ENCODE measurements around the gene WSB1. TPM values are rescaled to one million over a fixed set of nuclear protein-coding genes. Genes with fewer than 3 reads are reported as not detected.
"Not testable (repeated sequence)": the region's sequence is repeated elsewhere in the genome, so short reads cannot be mapped to it uniquely, and the experiment has no call there.

WSB1 gene
- polyA plus RNA-seq, 1 experiment: 163 TPM

DNA sequence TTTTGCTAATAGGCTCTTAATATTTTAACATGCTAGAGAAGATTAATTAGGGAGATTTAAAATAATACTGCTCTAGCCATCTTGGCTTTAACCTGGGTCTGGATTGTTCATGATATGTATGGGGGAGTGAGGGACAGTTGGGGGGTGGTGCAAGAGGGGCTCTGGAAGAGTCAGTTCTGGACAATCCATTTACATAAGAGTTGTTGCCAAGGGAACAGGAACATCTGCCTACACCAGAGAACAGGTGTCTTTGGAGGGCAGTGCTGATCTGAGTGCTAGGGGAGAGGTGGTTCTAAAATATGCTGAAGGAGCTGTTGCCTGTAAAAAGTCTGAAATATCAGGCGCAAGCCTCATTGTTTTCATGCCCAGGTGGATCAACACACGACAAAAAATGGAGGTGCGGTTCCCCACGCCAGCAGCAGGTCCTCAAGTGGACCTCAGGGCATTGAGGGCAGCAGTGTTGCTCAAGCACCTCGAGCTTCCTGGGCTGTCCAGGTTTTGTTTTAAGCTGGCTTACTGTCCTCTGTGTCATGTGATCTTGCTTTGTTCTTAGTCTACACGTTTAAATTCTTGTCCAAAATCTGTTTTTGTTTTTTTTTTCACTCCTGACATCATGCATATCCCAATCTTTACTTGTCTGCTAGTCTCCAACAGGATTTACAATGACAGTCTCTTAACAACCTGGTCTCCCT is 25.4 kb upstream of the WSB1 start:
- Histone ChIP-seq H3K27me3 (ENCODE audit: control insufficient read depth, insufficient read depth, low read length) (peaks cover 6% of the 10 kb centered on the region), H3K36me3 (ENCODE audit: control insufficient read depth, insufficient read depth, low read length) (no peaks in the 10 kb centered on the region), H3K4me3 (ENCODE audit: low read depth, low read length) (no peak overlapping the region)
- CTCF ChIA-PET: interaction anchor here (0.6 to 1.5 kb wide), 2 partner anchors 14 to 30 kb away, joined by 3 to 5 read pairs; no protein-coding TSS in a partner anchor
- POLR2A ChIA-PET: no interaction called here
- no peak for DNase-seq (ENCODE audit: low read depth)
- TF ChIP-seq, protein P1, sequence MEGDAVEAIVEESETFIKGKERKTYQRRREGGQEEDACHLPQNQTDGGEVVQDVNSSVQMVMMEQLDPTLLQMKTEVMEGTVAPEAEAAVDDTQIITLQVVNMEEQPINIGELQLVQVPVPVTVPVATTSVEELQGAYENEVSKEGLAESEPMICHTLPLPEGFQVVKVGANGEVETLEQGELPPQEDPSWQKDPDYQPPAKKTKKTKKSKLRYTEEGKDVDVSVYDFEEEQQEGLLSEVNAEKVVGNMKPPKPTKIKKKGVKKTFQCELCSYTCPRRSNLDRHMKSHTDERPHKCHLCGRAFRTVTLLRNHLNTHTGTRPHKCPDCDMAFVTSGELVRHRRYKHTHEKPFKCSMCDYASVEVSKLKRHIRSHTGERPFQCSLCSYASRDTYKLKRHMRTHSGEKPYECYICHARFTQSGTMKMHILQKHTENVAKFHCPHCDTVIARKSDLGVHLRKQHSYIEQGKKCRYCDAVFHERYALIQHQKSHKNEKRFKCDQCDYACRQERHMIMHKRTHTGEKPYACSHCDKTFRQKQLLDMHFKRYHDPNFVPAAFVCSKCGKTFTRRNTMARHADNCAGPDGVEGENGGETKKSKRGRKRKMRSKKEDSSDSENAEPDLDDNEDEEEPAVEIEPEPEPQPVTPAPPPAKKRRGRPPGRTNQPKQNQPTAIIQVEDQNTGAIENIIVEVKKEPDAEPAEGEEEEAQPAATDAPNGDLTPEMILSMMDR (IDR thresholded peaks at IDR 0.05; ENCODE audit: insufficient read depth, low read depth, low read length): no peak

- ChIA-PET POLR2A (no interaction called here), CTCF (interaction anchor here (0.6 to 1.5 kb wide), 2 partner anchors 13 to 64 kb away, joined by 3 to 5 read pairs; no protein-coding TSS in a partner anchor)
- Histone ChIP-seq H3K36me3 (ENCODE audit: control insufficient read depth, insufficient read depth, low read length) (no peaks in the 10 kb centered on the region), H3K27me3 (ENCODE audit: control insufficient read depth, insufficient read depth, low read length) (peaks cover 6% of the 10 kb centered on the region), H3K4me3 (ENCODE audit: low read depth, low read length) (no peak overlapping the region)
- no peak for DNase-seq (ENCODE audit: low read depth)
- TF ChIP-seq, protein P1 (IDR thresholded peaks at IDR 0.05; ENCODE audit: insufficient read depth, low read depth, low read length): no peak
Observed at GRCh38 chr17:27269201-27269600, 24.7 kb upstream of the WSB1 start.

DNA sequence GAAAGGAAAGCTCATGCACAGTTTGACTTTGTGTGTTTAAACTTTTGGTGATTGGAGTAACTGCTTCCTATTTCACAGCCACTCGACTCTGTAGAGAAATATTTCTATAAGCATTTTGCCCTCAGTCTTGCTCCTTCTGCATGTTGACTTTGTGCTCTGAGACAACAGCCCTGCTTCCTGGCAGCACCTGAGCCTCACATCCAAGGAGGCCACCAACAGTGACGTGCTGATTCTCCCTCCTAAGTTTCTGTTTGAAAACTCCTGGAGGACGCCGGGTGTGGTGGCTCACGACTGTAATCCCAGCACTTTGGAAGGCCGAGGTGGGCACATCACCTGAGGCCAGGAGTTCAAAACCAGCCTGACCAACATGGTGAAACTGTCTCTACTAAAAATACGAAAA is 23.9 kb upstream of the WSB1 start:
- ChIA-PET CTCF (interaction anchor here (1.5 kb wide), 1 partner anchor 12 kb away, joined by 5 read pairs; no protein-coding TSS in a partner anchor), POLR2A (no interaction called here)
- TF ChIP-seq, protein P1 (IDR thresholded peaks at IDR 0.05; ENCODE audit: insufficient read depth, low read depth, low read length): no peak
- H3K27me3 ChIP-seq (ENCODE audit: control insufficient read depth, insufficient read depth, low read length): peaks cover 6% of the 10 kb centered on the region
- DNase-seq (ENCODE audit: low read depth): no peak
- no peak overlapping the region for H3K4me3 ChIP-seq (ENCODE audit: low read depth, low read length)
- no peaks in the 10 kb centered on the region for H3K36me3 ChIP-seq (ENCODE audit: control insufficient read depth, insufficient read depth, low read length)

DNA sequence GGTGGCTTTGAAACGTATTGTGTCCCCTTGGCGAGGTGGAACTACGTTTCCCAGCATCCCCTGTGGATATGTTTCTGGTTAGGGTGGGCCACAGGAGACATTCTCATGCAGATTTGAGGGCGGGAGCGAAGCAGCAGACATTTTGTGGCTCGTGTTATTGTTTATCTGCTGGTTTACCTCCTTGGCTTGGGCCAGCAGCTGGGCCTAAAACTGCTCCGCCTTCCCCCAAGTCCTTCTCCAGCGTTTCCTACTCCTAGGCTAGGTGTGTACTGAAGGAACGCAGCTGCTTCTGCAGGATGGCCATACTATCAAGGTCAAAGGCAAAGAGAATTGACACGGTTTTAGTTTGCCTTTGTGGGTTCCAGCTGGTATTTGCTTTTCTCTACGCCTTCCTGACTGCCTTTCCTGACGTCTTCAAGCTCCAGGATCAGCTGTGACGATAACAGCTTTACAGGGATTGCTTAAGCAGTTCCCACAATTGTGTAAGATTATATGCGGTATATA is 17.2 kb upstream of the WSB1 start:
- DNase-seq (ENCODE audit: low read depth): no peak
- no peaks in the 10 kb centered on the region for H3K27me3 ChIP-seq (ENCODE audit: control insufficient read depth, insufficient read depth, low read length)
- POLR2A ChIA-PET: interaction anchor here (0.6 kb wide), 1 partner anchor 20 kb away, joined by 3 read pairs; no protein-coding TSS in a partner anchor
- H3K36me3 ChIP-seq (ENCODE audit: control insufficient read depth, insufficient read depth, low read length): no peaks in the 10 kb centered on the region
- CTCF ChIA-PET: no interaction called here
- H3K4me3 ChIP-seq (ENCODE audit: low read depth, low read length): no peak overlapping the region
- TF ChIP-seq, protein P1 (IDR thresholded peaks at IDR 0.05; ENCODE audit: insufficient read depth, low read depth, low read length): no peak

DNA sequence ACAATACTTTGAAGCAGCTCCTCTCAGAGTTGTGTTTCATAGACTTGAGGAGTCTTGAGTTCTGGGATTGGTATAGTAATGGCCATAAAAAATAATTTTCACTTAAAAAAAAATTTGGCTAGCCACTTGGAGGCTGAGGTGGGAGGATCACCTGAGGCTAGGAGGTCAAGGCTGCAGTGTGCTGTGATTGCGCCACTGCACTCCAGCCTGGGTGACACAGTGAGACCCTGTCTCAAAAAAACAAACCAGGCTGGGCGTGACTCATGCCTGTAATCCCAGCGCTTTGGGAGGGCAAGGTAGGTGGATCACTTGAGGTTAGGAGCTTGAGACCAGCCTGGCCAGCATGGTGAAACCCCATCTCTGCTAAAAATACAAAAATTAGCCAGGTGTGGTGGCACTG is 14.8 kb upstream of the WSB1 start:
- DNase-seq (ENCODE audit: low read depth); H3K36me3 ChIP-seq (ENCODE audit: control insufficient read depth, insufficient read depth, low read length); H3K4me3 ChIP-seq (ENCODE audit: low read depth, low read length); POLR2A ChIA-PET; H3K27me3 ChIP-seq (ENCODE audit: control insufficient read depth, insufficient read depth, low read length): not testable (repeated sequence)
- CTCF ChIA-PET: interaction anchor here (0.9 to 2.1 kb wide), 3 partner anchors 10 to 41 kb away, joined by 3 to 4 read pairs (median 4); no protein-coding TSS in a partner anchor

All from BJ (cell line).